PFSK-1 (cell line): ENCODE measurements around the gene KCNQ5.

Source experiments
- FOXP2 ChIP-seq: optimal IDR thresholded peaks from 2 replicates; pipeline ENCODE3; 2011; ENCODE audit warnings: borderline replicate concordance, control low read depth, inconsistent platforms; ENCODE audit not compliant: insufficient read depth; ENCODE audit errors: extremely low read length, extremely low read depth
- POLR2AphosphoS5 ChIP-seq: IDR thresholded peaks from 2 replicates; pipeline ENCODE4 v1.6.1; 2012; ENCODE audit warnings: low read depth, mild to moderate bottlenecking, control low read depth, low read length, moderate library complexity
- SIN3A ChIP-seq: IDR thresholded peaks from 2 replicates; pipeline ENCODE4 v1.6.1; 2012; ENCODE audit warnings: mild to moderate bottlenecking, low read length, moderate library complexity, borderline replicate concordance; ENCODE audit not compliant: insufficient read depth
- TAF1 ChIP-seq: IDR thresholded peaks from 2 replicates; pipeline ENCODE4 v1.6.1; 2012; ENCODE audit warnings: low read length, control low read depth, borderline replicate concordance; ENCODE audit not compliant: insufficient read depth
- TF ChIP-seq, protein P1 (sequence below), 2 experiments: IDR thresholded peaks; 2 replicates each; pipeline versions ENCODE4 v1.6.1 to v1.8.0; 2011 to 2012; ENCODE audit warnings: low read depth in 2 of 2, low read length in 2 of 2, control low read depth in 1 of 2, inconsistent platforms in 1 of 2, mild to moderate bottlenecking in 1 of 2, moderate library complexity in 1 of 2; ENCODE audit not compliant: insufficient read depth in 1 of 2

Gene KCNQ5

DNA sequence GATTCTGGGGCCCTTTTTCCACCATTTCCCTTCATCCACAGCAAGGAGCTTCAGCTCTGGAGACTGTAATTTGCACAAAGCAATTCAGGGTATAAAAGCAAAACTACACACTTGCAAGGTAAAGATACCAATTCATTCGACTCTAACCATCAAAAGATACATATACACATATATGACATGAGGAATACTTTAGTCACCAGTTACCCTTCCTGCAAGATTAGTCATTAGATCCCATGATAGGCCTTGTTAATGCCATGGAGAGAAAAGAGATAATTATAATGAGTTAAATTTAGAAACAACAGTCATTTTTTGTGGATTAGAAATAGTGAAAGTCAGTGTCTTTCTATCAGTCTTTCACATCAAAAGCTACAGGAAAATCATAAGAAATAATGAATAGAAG lies 204.2 kb downstream of the KCNQ5 start:
- TF ChIP-seq FOXP2 (no peak), SIN3A (no peak), POLR2AphosphoS5 (no peak), TAF1 (no peak)
- TF ChIP-seq, protein P1, sequence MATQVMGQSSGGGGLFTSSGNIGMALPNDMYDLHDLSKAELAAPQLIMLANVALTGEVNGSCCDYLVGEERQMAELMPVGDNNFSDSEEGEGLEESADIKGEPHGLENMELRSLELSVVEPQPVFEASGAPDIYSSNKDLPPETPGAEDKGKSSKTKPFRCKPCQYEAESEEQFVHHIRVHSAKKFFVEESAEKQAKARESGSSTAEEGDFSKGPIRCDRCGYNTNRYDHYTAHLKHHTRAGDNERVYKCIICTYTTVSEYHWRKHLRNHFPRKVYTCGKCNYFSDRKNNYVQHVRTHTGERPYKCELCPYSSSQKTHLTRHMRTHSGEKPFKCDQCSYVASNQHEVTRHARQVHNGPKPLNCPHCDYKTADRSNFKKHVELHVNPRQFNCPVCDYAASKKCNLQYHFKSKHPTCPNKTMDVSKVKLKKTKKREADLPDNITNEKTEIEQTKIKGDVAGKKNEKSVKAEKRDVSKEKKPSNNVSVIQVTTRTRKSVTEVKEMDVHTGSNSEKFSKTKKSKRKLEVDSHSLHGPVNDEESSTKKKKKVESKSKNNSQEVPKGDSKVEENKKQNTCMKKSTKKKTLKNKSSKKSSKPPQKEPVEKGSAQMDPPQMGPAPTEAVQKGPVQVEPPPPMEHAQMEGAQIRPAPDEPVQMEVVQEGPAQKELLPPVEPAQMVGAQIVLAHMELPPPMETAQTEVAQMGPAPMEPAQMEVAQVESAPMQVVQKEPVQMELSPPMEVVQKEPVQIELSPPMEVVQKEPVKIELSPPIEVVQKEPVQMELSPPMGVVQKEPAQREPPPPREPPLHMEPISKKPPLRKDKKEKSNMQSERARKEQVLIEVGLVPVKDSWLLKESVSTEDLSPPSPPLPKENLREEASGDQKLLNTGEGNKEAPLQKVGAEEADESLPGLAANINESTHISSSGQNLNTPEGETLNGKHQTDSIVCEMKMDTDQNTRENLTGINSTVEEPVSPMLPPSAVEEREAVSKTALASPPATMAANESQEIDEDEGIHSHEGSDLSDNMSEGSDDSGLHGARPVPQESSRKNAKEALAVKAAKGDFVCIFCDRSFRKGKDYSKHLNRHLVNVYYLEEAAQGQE (IDR thresholded peaks at IDR 0.05; ENCODE audit: insufficient read depth in 1 of 2, low read depth in 2 of 2, low read length in 2 of 2), result no peak

DNA sequence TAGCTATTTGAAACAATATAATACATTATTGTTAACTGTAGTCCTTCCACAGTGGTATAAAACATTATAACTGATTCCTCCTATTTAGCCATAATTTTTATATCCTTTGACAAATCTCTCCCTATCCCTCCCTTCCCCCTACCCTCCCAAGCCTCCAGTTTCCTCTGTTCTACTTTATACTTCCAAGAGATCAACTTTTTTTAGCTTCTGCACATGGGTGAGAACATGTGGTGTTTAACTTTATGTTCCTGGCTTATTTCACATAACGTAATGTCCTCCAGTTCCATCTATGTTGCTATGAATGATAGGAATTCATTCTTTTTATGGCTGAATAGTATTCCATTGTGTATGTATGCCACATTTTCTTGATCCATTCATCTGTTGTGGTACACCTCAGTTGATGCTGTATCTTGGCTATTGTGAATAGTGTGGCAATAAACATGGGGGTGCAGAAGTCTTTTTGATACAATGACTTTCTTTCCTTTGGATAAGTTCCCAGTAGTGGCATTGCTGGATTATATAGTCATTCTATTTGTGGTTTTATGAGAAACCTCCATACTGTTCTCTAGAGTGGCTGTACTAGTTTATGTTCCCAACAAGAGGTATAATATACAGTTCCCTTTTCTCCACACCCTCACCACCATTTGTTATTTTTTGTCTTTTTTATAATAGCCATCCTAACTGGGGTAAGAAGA lies 205.0 kb downstream of the KCNQ5 start:
- TF ChIP-seq FOXP2, result no peak
- TF ChIP-seq TAF1, result no peak
- no peak for TF ChIP-seq SIN3A
- TF ChIP-seq POLR2AphosphoS5, result no peak
- TF ChIP-seq, protein P1 (IDR thresholded peaks at IDR 0.05; ENCODE audit: insufficient read depth in 1 of 2, low read depth in 2 of 2, low read length in 2 of 2), result no peak

DNA sequence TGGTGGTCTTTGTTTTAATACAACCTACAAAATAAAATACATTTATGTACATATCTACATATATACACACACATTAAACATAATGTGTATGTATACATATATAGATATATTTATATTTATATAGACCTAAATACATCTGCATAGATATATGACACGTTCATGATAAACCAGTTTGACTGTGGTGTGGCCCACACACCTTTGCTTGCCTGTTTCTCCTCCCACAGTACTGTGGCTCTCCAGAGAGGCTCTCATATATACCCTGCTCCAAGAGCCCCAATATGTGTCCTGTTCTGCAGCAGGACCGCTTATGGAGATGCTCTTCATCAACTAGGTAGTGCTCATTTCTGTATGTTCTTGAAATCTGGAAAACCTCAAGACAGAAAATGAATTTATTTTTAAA lies 207.0 kb downstream of the KCNQ5 start:
- TF ChIP-seq SIN3A, result no peak
- TF ChIP-seq FOXP2, result no peak
- TF ChIP-seq, protein P1 (IDR thresholded peaks at IDR 0.05; ENCODE audit: insufficient read depth in 1 of 2, low read depth in 2 of 2, low read length in 2 of 2), result no peak
- TF ChIP-seq TAF1, result no peak
- TF ChIP-seq POLR2AphosphoS5, result no peak

DNA sequence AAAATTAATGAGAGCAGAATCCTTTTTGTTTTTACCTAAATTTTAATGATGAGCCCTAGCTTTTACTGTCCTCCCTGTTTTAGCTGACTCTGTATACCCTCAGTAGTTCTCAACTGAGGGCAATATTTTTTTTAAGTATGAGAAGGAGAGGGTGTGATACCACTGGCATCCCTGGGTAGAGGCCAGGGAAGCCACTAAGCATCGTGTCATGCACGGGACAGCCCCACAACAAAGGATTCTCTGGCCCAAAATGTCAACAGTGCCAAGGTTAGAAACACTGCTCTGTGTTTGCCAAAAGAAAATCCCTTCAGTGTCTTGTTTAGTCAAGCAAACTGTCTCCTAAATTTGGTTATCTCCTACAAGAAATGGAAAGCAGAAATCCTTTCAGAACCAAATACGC lies 210.4 kb downstream of the KCNQ5 start:
- TF ChIP-seq SIN3A (no peak), TAF1 (no peak), POLR2AphosphoS5 (no peak), FOXP2 (no peak)
- TF ChIP-seq, protein P1 (IDR thresholded peaks at IDR 0.05; ENCODE audit: insufficient read depth in 1 of 2, low read depth in 2 of 2, low read length in 2 of 2), result no peak

DNA sequence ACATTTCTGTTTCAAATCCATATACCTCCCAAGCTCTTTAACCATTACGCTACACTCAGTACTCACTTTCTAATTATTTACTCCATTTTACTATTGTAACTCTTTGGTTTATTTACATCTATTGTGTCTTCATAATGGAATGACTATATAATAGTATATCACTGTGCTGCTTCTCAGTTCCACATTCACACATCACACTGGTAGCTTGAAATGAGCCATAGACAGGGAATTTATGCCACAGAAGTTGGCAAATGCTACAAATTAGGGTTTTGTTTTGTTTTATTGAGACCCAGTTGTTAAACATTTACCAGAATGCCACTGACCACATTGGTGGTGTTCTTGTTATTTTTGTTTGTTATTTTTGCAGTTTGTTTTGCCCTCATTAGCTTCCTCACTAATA lies 213.9 kb downstream of the KCNQ5 start:
- TF ChIP-seq POLR2AphosphoS5 (no peak), TAF1 (no peak)
